IMR-90 (cell line): Measurements from ENCODE around the gene RIN1. TPM values are rescaled to one million over a fixed set of nuclear protein-coding genes. Genes with fewer than 3 reads are reported as not detected.

Source experiments
- ATAC-seq: fragments of 200-7000 bp; cut with Tn5 transposase; 2 replicates; pipeline ENCODE4 v1.9.1; 2020; ENCODE audit warnings: low read depth, mild to moderate bottlenecking, moderate library complexity
- BruUV-seq: library from RNA; stranded (reverse); fragments of 400-500 nt; replicated peaks from 2 replicates; lab custom pipeline; 2021; lab: Mats Ljungman, UMichigan
- CTCF ChIA-PET: fragments of 300-600 bp; formaldehyde crosslinking; extraction: SDS; loops from one replicate; lab custom pipeline; 2021; ENCODE audit warnings: antibody characterized with exemption; lab: Yijun Ruan, JAX
- POLR2A ChIA-PET: fragments of 300-600 bp; sonication (Branson Sonifier 250); formaldehyde crosslinking; loops from one replicate; lab custom pipeline; 2022; ENCODE audit warnings: antibody characterized with exemption; ENCODE audit not compliant: unreplicated experiment; lab: Charles Lee
- DNase-seq: peaks from one replicate; pipeline ENCODE4 v3.0.0; 2013
- H2AFZ ChIP-seq: replicated peaks from 2 replicates; pipeline ENCODE3; 2013; ENCODE audit warnings: low read length, mild to moderate bottlenecking; ENCODE audit not compliant: poor library complexity
- H2AK5ac ChIP-seq: 2 replicates; pipeline ENCODE4 v1.6.1; 2013; ENCODE audit warnings: low read depth, low read length, inconsistent platforms
- H2AK9ac ChIP-seq: replicated peaks from 2 replicates; pipeline ENCODE3; 2013; ENCODE audit warnings: mild to moderate bottlenecking, low read depth, low read length, moderate library complexity; ENCODE audit not compliant: poor library complexity
- H2BK120ac ChIP-seq: 2 replicates; pipeline ENCODE4 v1.6.1; 2013; ENCODE audit warnings: low read depth, low read length, inconsistent platforms
- H2BK15ac ChIP-seq: 3 replicates; pipeline ENCODE4 v1.6.1; 2013; ENCODE audit warnings: low read depth, low read length, inconsistent platforms
- H2BK20ac ChIP-seq: 2 replicates; pipeline ENCODE4 v1.6.1; 2013; ENCODE audit warnings: low read depth, mild to moderate bottlenecking, inconsistent platforms, low read length, moderate library complexity
- H2BK5ac ChIP-seq: 2 replicates; pipeline ENCODE4 v1.6.1; 2013; ENCODE audit warnings: mild to moderate bottlenecking, low read depth, low read length, inconsistent platforms; ENCODE audit not compliant: poor library complexity, severe bottlenecking
- H3K14ac ChIP-seq: replicated peaks from 2 replicates; pipeline ENCODE4 v1.6.1; 2013; ENCODE audit warnings: low read depth, low read length, inconsistent platforms
- H3K18ac ChIP-seq: 2 replicates; pipeline ENCODE4 v1.6.1; 2013; ENCODE audit warnings: low read depth, low read length, control low read depth
- H3K23ac ChIP-seq: 2 replicates; pipeline ENCODE4 v1.6.1; 2013; ENCODE audit warnings: low read depth, low read length, inconsistent platforms
- H3K27ac ChIP-seq: 2 replicates; pipeline ENCODE4 v1.5.1; 2013; ENCODE audit warnings: mild to moderate bottlenecking, control low read depth, low read length; ENCODE audit not compliant: insufficient read depth
- H3K27me3 ChIP-seq: 2 replicates; pipeline ENCODE4 v1.6.1; 2013; ENCODE audit warnings: low read length; ENCODE audit not compliant: control insufficient read depth, insufficient read depth
- H3K36me3 ChIP-seq: 2 replicates; pipeline ENCODE4 v1.6.1; 2013; ENCODE audit warnings: low read length, mixed read lengths; ENCODE audit not compliant: control insufficient read depth, insufficient read depth
- H3K4ac ChIP-seq: 2 replicates; pipeline ENCODE4 v1.6.1; 2013; ENCODE audit warnings: low read depth, low read length, inconsistent platforms
- H3K4me1 ChIP-seq: 2 replicates; pipeline ENCODE4 v1.6.1; 2013; ENCODE audit warnings: low read length, mixed read lengths; ENCODE audit not compliant: control insufficient read depth, insufficient read depth
- H3K4me2 ChIP-seq: 2 replicates; pipeline ENCODE4 v1.6.1; 2013; ENCODE audit warnings: low read depth, mild to moderate bottlenecking, control low read depth, low read length, moderate library complexity
- H3K4me3 ChIP-seq: 2 replicates; pipeline ENCODE4 v1.5.1; 2013; ENCODE audit warnings: low read depth, mild to moderate bottlenecking, control low read depth, low read length, moderate library complexity; ENCODE audit not compliant: insufficient read depth
- H3K56ac ChIP-seq: 2 replicates; pipeline ENCODE4 v1.6.1; 2013; ENCODE audit warnings: low read length, inconsistent platforms; ENCODE audit not compliant: insufficient read depth; ENCODE audit errors: extremely low read depth
- H3K79me1 ChIP-seq, 2 experiments: 2 replicates each; pipeline ENCODE4 v1.6.1; 2013; ENCODE audit warnings: low read length in 2 of 2, inconsistent platforms in 1 of 2, low read depth in 1 of 2
- H3K9ac ChIP-seq: 2 replicates; pipeline ENCODE4 v1.6.1; 2013; ENCODE audit warnings: low read depth, low read length, control low read depth
- H3K9me1 ChIP-seq: 2 replicates; pipeline ENCODE4 v1.6.1; 2013; ENCODE audit warnings: low read length, inconsistent platforms; ENCODE audit not compliant: insufficient read depth
- H3K9me3 ChIP-seq: 2 replicates; pipeline ENCODE4 v1.6.1; 2013; ENCODE audit warnings: low read length; ENCODE audit not compliant: control insufficient read depth, insufficient read depth
- H4K20me1 ChIP-seq: 2 replicates; pipeline ENCODE4 v1.6.1; 2013; ENCODE audit warnings: low read length, inconsistent platforms; ENCODE audit not compliant: insufficient read depth
- H4K5ac ChIP-seq: 2 replicates; pipeline ENCODE4 v1.6.1; 2013; ENCODE audit warnings: mild to moderate bottlenecking, low read depth, low read length, control low read depth
- H4K8ac ChIP-seq, 2 experiments: 2 replicates each; pipeline ENCODE4 v1.6.1; 2013; ENCODE audit warnings: low read depth in 2 of 2, low read length in 2 of 2, control low read depth in 1 of 2, inconsistent platforms in 1 of 2
- H4K91ac ChIP-seq: 2 replicates; pipeline ENCODE4 v1.6.1; 2013; ENCODE audit warnings: low read depth, low read length, inconsistent platforms; ENCODE audit not compliant: insufficient read depth
- CEBPB ChIP-seq: IDR thresholded peaks from 2 replicates; pipeline ENCODE4 v1.6.1; 2012; ENCODE audit warnings: low read depth, low read length, improper control_type of control experiment
- CHD1 ChIP-seq: IDR thresholded peaks from 2 replicates; pipeline ENCODE4 v1.6.1; 2012; ENCODE audit warnings: low read depth, low read length, improper control_type of control experiment
- CTCF ChIP-seq: conservative IDR thresholded peaks from 2 replicates; pipeline ENCODE4 v1.5.1; 2012; ENCODE audit warnings: mild to moderate bottlenecking, low read depth, low read length, improper control_type of control experiment
- ELK1 ChIP-seq: fragments of 150-350 bp; IDR thresholded peaks from 2 replicates; pipeline ENCODE4 v1.6.1; 2016; ENCODE audit warnings: low read depth, mild to moderate bottlenecking, low read length, moderate library complexity, borderline replicate concordance
- FOS ChIP-seq: fragments of 150-350 bp; IDR thresholded peaks from 2 replicates; pipeline ENCODE4 v1.6.1; 2016; ENCODE audit warnings: low read depth, low read length
- MAFK ChIP-seq: IDR thresholded peaks from 2 replicates; pipeline ENCODE4 v1.6.1; 2012; ENCODE audit warnings: low read depth, low read length, improper control_type of control experiment
- MXI1 ChIP-seq: IDR thresholded peaks from 2 replicates; pipeline ENCODE4 v1.6.1; 2012; ENCODE audit warnings: low read depth, mild to moderate bottlenecking, low read length, moderate library complexity, borderline replicate concordance
- NFE2L2 ChIP-seq: fragments of 150-350 bp; IDR thresholded peaks from 2 replicates; pipeline ENCODE4 v1.6.1; 2016; ENCODE audit warnings: low read depth, mild to moderate bottlenecking, low read length
- POLR2A ChIP-seq: IDR thresholded peaks from 2 replicates; pipeline ENCODE4 v1.6.1; 2012; ENCODE audit warnings: mild to moderate bottlenecking, low read depth, low read length
- RCOR1 ChIP-seq: IDR thresholded peaks from 2 replicates; pipeline ENCODE4 v1.6.1; 2012; ENCODE audit warnings: mild to moderate bottlenecking, low read length, improper control_type of control experiment; ENCODE audit not compliant: insufficient replicate concordance
- RFX5 ChIP-seq: IDR thresholded peaks from 2 replicates; pipeline ENCODE4 v1.8.0; 2012; ENCODE audit warnings: low read depth, mild to moderate bottlenecking, low read length, moderate library complexity
- SMC3 ChIP-seq: fragments of 150-350 bp; IDR thresholded peaks from 2 replicates; pipeline ENCODE4 v1.6.1; 2016; ENCODE audit warnings: low read depth, mild to moderate bottlenecking, antibody characterized with exemption, low read length, moderate library complexity
- USF2 ChIP-seq: fragments of 150-350 bp; IDR thresholded peaks from 2 replicates; pipeline ENCODE4 v1.6.1; 2017; ENCODE audit warnings: mild to moderate bottlenecking, antibody characterized with exemption, low read length, low read depth
- WGBS, 2 experiments: methylation state at CpG; one replicate each; pipeline versions ENCODE4 v1.1.5 to v1.1.7; 2013; ENCODE audit warnings: missing lambda C conversion rate in 2 of 2; ENCODE audit not compliant: insufficient read length in 1 of 2; ENCODE audit errors: extremely low coverage in 2 of 2; 5-methylcytosine and 5-hydroxymethylcytosine counted together
- dilution Hi-C: fragments of 300-500 bp; cut with HindIII; formaldehyde crosslinking; loops from one replicate; pipeline ENCODE4 v1.14.3; 2018; ENCODE audit warnings: low sequenced_read_pairs; ENCODE audit not compliant: unreplicated experiment
- in situ Hi-C: fragments of 300-500 bp; cut with MboI; formaldehyde crosslinking; loops from 3 replicates; pipeline ENCODE4 v1.14.3; 2019; ENCODE audit warnings: low sequenced_read_pairs, inconsistent platforms, mixed read lengths
- intact Hi-C: fragments of 100-400 bp; cut with micrococcal nuclease; formaldehyde crosslinking; loops from 2 replicates; pipeline ENCODE4 v1.10.0; 2022
- polyA plus RNA-seq, 3 experiments: library from polyadenylated mRNA; depleted of rRNA; stranded (reverse); fragments of >200 nt; gene quantifications; 2 replicates each; pipeline ENCODE4 v1.2.3, GENCODE V29; 2012; ENCODE audit warnings: low replicate concordance in 1 of 3
- total RNA-seq: library from RNA; depleted of rRNA; stranded (reverse); fragments of >200 nt; gene quantifications from 2 replicates; pipeline ENCODE4 v1.2.3, GENCODE V29; 2012

Gene RIN1
- total and polyA plus RNA-seq, 2 of the 4 experiments (the other 2 are of a cell fraction): 9.9 to 20.8 TPM

GRCh38 chr11:66284526-66285078 lies 51.6 kb downstream of the RIN1 start:
- Histone ChIP-seq H2AFZ (no peak overlapping the region), H4K20me1 (peaks cover 39% of the 10 kb centered on the region), H2BK5ac (no peak overlapping the region), H3K23ac (no peak overlapping the region), H4K5ac (no peak overlapping the region), H3K18ac (no peak overlapping the region), H3K79me1 (peaks cover 15 to 46% of the 10 kb centered on the region in 2 experiments; a peak in 3 of 4 replicates), H2BK120ac (no peak overlapping the region), H2AK9ac (no peak overlapping the region), H3K36me3 (peaks cover 16% of the 10 kb centered on the region; the same call in 1 of the 2 replicates), H3K4ac (no peak overlapping the region), H2BK20ac (no peak overlapping the region), H3K9me1 (peaks cover 16% of the 10 kb centered on the region), H3K9ac (no peak overlapping the region), H3K27me3 (no peaks in the 10 kb centered on the region), H2AK5ac (no peak overlapping the region), H3K14ac (no peak overlapping the region), H4K91ac (no peak overlapping the region), H3K56ac (no peak overlapping the region), H3K4me2 (no peak overlapping the region), H3K4me1 (peaks cover 9% of the 10 kb centered on the region), H2BK15ac (no peak overlapping the region), H3K9me3 (no peaks in the 10 kb centered on the region), H3K27ac (no peak overlapping the region), H4K8ac (no peak overlapping the region), H3K4me3 (no peak overlapping the region)
- 91% methylated on average over 8 of the region's 16 CpGs; no CpG with 5 or more reads in 1 of the 2 experiments for WGBS, 2 experiments
- DNase-seq (no peak), ATAC-seq (no peak)
- in situ Hi-C loops (no loop called here), dilution Hi-C loops (no loop called here), intact Hi-C loops (no loop called here)
- ChIA-PET POLR2A (no interaction called here), CTCF (no interaction called here)
- TF ChIP-seq MXI1 (no peak), CHD1 (no peak), SMC3 (no peak), POLR2A (no peak), CTCF (no peak), RCOR1 (no peak), ELK1 (no peak), RFX5 (no peak), FOS (no peak), CEBPB (no peak), NFE2L2 (no peak), USF2 (no peak), MAFK (no peak)
- no TSS peak for BruUV-seq
